ENCODE measurements around the gene QRFP. TPM values are rescaled to one million over a fixed set of nuclear protein-coding genes. Genes with fewer than 3 reads are reported as not detected.

Gene QRFP
- total and polyA plus RNA-seq, 4 donors = 0.05 TPM; not detected in 3

DNA sequence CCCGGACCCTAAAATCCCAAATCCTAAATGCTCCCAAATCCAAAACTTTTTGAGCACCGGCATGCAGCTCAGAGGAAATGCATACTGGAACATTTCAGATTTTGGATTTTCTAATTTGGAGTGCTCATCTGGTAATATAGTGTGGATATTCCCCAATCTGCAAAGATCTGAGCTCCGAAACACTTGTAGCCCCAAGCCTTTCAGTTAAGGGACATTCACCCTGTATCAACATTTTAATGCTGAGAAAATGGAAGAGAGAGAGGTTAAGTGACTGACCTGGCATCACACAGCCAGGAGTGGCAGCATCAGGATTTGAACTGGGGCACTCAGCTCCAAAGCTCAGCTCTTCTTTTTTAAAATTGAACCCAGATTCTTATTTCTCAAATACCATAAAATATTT, 30.7 kb downstream of the QRFP start:
- DNase-seq (ENCODE audit: low spot score) = no peak
- Histone ChIP-seq H3K4me3 (ENCODE audit: low read depth in 1 of 3, low read length in 3 of 3) (no peak overlapping the region), H3K27me3 (ENCODE audit: control insufficient read depth in 4 of 4, insufficient read depth in 4 of 4, low read length in 3 of 4) (no peaks in the 10 kb centered on the region), H3K9me3 (ENCODE audit: control insufficient read depth in 4 of 4, low read length in 3 of 4) (no peaks in the 10 kb centered on the region), H3K9ac (ENCODE audit: low read depth in 1 of 2, low read length in 2 of 2) (no peak overlapping the region), H3K36me3 (ENCODE audit: control insufficient read depth in 4 of 4, insufficient read depth in 3 of 4, low read depth in 1 of 4, low read length in 3 of 4) (peaks cover 0 to 6% (median 2%) of the 10 kb centered on the region in 4 donors), H3K27ac (ENCODE audit: low read depth in 1 of 2, low read length in 2 of 2) (no peak overlapping the region), H3K4me1 (ENCODE audit: control insufficient read depth in 4 of 4, insufficient read depth in 4 of 4, low read length in 3 of 4) (peaks cover 0 to 5% (median under 1%) of the 10 kb centered on the region in 4 donors)
- no peak for TF ChIP-seq TAF1 (conservative IDR thresholded peaks at IDR 0.05)
- TF ChIP-seq HNF4A (conservative IDR thresholded peaks at IDR 0.05) = no peak
- TF ChIP-seq HNF4G (IDR thresholded peaks at IDR 0.05) = no peak
- TF ChIP-seq GABPA (IDR thresholded peaks at IDR 0.05 in 1 of 2, conservative IDR thresholded peaks at IDR 0.05 in 1 of 2) = no peak
- TF ChIP-seq EGR1 (IDR thresholded peaks at IDR 0.05; ENCODE audit: low read depth in 2 of 2) = no peak
- no peak for TF ChIP-seq JUND (IDR thresholded peaks at IDR 0.05)
- TF ChIP-seq, protein P1, sequence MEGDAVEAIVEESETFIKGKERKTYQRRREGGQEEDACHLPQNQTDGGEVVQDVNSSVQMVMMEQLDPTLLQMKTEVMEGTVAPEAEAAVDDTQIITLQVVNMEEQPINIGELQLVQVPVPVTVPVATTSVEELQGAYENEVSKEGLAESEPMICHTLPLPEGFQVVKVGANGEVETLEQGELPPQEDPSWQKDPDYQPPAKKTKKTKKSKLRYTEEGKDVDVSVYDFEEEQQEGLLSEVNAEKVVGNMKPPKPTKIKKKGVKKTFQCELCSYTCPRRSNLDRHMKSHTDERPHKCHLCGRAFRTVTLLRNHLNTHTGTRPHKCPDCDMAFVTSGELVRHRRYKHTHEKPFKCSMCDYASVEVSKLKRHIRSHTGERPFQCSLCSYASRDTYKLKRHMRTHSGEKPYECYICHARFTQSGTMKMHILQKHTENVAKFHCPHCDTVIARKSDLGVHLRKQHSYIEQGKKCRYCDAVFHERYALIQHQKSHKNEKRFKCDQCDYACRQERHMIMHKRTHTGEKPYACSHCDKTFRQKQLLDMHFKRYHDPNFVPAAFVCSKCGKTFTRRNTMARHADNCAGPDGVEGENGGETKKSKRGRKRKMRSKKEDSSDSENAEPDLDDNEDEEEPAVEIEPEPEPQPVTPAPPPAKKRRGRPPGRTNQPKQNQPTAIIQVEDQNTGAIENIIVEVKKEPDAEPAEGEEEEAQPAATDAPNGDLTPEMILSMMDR (IDR thresholded peaks at IDR 0.05; ENCODE audit: low read depth, low read length, missing input control) = no peak
- TF ChIP-seq RXRA (IDR thresholded peaks at IDR 0.05) = no peak
- no peak for TF ChIP-seq FOXA1 (IDR thresholded peaks at IDR 0.05)
- TF ChIP-seq, protein P2, sequence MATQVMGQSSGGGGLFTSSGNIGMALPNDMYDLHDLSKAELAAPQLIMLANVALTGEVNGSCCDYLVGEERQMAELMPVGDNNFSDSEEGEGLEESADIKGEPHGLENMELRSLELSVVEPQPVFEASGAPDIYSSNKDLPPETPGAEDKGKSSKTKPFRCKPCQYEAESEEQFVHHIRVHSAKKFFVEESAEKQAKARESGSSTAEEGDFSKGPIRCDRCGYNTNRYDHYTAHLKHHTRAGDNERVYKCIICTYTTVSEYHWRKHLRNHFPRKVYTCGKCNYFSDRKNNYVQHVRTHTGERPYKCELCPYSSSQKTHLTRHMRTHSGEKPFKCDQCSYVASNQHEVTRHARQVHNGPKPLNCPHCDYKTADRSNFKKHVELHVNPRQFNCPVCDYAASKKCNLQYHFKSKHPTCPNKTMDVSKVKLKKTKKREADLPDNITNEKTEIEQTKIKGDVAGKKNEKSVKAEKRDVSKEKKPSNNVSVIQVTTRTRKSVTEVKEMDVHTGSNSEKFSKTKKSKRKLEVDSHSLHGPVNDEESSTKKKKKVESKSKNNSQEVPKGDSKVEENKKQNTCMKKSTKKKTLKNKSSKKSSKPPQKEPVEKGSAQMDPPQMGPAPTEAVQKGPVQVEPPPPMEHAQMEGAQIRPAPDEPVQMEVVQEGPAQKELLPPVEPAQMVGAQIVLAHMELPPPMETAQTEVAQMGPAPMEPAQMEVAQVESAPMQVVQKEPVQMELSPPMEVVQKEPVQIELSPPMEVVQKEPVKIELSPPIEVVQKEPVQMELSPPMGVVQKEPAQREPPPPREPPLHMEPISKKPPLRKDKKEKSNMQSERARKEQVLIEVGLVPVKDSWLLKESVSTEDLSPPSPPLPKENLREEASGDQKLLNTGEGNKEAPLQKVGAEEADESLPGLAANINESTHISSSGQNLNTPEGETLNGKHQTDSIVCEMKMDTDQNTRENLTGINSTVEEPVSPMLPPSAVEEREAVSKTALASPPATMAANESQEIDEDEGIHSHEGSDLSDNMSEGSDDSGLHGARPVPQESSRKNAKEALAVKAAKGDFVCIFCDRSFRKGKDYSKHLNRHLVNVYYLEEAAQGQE (IDR thresholded peaks at IDR 0.05) = no peak
- no peak for TF ChIP-seq SP1 (IDR thresholded peaks at IDR 0.05)
- no peak for TF ChIP-seq NR2F2 (IDR thresholded peaks at IDR 0.05)
- no peak for TF ChIP-seq YY1 (IDR thresholded peaks at IDR 0.05)
- TF ChIP-seq, protein P3, sequence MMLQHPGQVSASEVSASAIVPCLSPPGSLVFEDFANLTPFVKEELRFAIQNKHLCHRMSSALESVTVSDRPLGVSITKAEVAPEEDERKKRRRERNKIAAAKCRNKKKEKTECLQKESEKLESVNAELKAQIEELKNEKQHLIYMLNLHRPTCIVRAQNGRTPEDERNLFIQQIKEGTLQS (IDR thresholded peaks at IDR 0.05) = no peak
- TF ChIP-seq FOXA2 (IDR thresholded peaks at IDR 0.05) = no peak
- TF ChIP-seq RAD21 (IDR thresholded peaks at IDR 0.05) = no peak
- TF ChIP-seq, protein P4, sequence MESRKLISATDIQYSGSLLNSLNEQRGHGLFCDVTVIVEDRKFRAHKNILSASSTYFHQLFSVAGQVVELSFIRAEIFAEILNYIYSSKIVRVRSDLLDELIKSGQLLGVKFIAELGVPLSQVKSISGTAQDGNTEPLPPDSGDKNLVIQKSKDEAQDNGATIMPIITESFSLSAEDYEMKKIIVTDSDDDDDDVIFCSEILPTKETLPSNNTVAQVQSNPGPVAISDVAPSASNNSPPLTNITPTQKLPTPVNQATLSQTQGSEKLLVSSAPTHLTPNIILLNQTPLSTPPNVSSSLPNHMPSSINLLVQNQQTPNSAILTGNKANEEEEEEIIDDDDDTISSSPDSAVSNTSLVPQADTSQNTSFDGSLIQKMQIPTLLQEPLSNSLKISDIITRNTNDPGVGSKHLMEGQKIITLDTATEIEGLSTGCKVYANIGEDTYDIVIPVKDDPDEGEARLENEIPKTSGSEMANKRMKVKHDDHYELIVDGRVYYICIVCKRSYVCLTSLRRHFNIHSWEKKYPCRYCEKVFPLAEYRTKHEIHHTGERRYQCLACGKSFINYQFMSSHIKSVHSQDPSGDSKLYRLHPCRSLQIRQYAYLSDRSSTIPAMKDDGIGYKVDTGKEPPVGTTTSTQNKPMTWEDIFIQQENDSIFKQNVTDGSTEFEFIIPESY (IDR thresholded peaks at IDR 0.05) = no peak
- 96% methylated on average over 3 of the region's 3 CpGs for WGBS

DNA sequence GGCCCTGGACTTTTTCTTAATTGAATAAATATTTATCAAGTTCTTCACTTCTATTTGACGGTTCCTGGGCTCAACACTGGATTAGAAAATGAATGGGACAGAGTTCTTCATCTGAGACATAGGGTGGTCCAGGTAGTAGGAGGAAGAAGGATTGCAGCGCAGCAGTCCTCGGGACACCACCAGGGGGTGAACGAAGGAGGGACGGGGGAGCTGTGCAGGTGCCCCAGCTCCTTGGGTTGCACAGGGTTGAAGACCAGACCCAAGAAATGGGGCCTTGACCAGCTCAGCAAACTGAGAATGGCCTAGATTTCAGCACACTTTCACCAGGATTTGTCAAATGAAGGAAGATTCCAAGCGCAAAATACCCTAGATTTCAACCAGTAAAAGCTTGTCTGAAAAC, 32.1 kb downstream of the QRFP start:
- DNase-seq (ENCODE audit: low spot score) = no peak
- no peak overlapping the region for H3K27ac ChIP-seq (ENCODE audit: low read depth in 1 of 2, low read length in 2 of 2)
- peaks cover 0 to 5% (median under 1%) of the 10 kb centered on the region in 4 donors for H3K4me1 ChIP-seq (ENCODE audit: control insufficient read depth in 4 of 4, insufficient read depth in 4 of 4, low read length in 3 of 4)
- H3K9me3 ChIP-seq (ENCODE audit: control insufficient read depth in 4 of 4, low read length in 3 of 4) = no peaks in the 10 kb centered on the region
- H3K4me3 ChIP-seq (ENCODE audit: low read depth in 1 of 3, low read length in 3 of 3) = no peak overlapping the region
- H3K36me3 ChIP-seq (ENCODE audit: control insufficient read depth in 4 of 4, insufficient read depth in 3 of 4, low read depth in 1 of 4, low read length in 3 of 4) = peaks cover 0 to 10% (median 4%) of the 10 kb centered on the region in 4 donors
- no peak for TF ChIP-seq FOXA2 (IDR thresholded peaks at IDR 0.05)
- no peak for TF ChIP-seq HNF4A (conservative IDR thresholded peaks at IDR 0.05)
- TF ChIP-seq, protein P5, sequence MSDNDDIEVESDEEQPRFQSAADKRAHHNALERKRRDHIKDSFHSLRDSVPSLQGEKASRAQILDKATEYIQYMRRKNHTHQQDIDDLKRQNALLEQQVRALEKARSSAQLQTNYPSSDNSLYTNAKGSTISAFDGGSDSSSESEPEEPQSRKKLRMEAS (IDR thresholded peaks at IDR 0.05) = no peak
- TF ChIP-seq RAD21 (IDR thresholded peaks at IDR 0.05) = no peak
- no peak for TF ChIP-seq GABPA (IDR thresholded peaks at IDR 0.05 in 1 of 2, conservative IDR thresholded peaks at IDR 0.05 in 1 of 2)
- no peak for TF ChIP-seq JUND (IDR thresholded peaks at IDR 0.05)
- no peak for TF ChIP-seq SP1 (IDR thresholded peaks at IDR 0.05)
- no peak for TF ChIP-seq YY1 (IDR thresholded peaks at IDR 0.05)
- TF ChIP-seq, protein P1 (IDR thresholded peaks at IDR 0.05; ENCODE audit: low read depth, low read length, missing input control) = no peak
- TF ChIP-seq FOXA1 (IDR thresholded peaks at IDR 0.05) = no peak
- TF ChIP-seq HNF4G (IDR thresholded peaks at IDR 0.05) = no peak
- TF ChIP-seq, protein P4 (IDR thresholded peaks at IDR 0.05) = no peak
- WGBS = 88% methylated on average over 6 of the region's 6 CpGs
- no peak overlapping the region for H3K9ac ChIP-seq (ENCODE audit: low read depth in 1 of 2, low read length in 2 of 2)
- H3K27me3 ChIP-seq (ENCODE audit: control insufficient read depth in 4 of 4, insufficient read depth in 4 of 4, low read length in 3 of 4) = no peaks in the 10 kb centered on the region

Data from liver (tissue), 9 donors.